ENCODE results near the gene DPY19L3. TPM values are rescaled to one million over a fixed set of nuclear protein-coding genes. Genes with fewer than 3 reads are reported as not detected.

DPY19L3 gene
- total RNA-seq, 2 donors from 2014 or later = 53.0 to 66.5 TPM

DNA sequence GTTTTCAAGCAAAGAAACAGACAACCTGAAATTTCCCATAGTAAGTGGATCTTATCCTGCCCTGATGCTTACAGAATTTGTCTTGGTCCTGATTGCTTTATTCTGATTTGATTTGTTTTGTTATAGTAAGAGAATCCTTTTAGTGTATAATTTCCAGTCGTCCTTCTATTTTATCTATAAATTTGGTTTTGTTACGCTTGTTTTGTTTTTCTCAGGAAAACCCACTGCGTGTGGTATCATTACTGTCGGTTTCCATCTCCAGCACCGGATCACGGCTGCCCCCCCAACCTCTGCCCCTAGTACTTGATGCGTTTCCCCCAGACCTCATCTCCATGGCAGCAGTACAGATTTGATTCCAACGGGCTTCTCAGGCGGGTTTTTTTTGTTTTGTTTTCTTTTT lies 117.4 kb downstream of the DPY19L3 start:
- Histone ChIP-seq H3K27ac (no peak overlapping the region), H3K4me1 (replicated peaks) (no peaks in the 10 kb centered on the region), H3K4me3 (no peak overlapping the region), H3K9me3 (no peaks in the 10 kb centered on the region), H3K36me3 (no peaks in the 10 kb centered on the region), H3K27me3 (replicated peaks; ENCODE audit: insufficient read depth) (no peaks in the 10 kb centered on the region)
- 80% methylated on average over 9 of the region's 9 CpGs for WGBS
- no peak for DNase-seq (ENCODE audit: low spot score)
- TF ChIP-seq, protein P1, sequence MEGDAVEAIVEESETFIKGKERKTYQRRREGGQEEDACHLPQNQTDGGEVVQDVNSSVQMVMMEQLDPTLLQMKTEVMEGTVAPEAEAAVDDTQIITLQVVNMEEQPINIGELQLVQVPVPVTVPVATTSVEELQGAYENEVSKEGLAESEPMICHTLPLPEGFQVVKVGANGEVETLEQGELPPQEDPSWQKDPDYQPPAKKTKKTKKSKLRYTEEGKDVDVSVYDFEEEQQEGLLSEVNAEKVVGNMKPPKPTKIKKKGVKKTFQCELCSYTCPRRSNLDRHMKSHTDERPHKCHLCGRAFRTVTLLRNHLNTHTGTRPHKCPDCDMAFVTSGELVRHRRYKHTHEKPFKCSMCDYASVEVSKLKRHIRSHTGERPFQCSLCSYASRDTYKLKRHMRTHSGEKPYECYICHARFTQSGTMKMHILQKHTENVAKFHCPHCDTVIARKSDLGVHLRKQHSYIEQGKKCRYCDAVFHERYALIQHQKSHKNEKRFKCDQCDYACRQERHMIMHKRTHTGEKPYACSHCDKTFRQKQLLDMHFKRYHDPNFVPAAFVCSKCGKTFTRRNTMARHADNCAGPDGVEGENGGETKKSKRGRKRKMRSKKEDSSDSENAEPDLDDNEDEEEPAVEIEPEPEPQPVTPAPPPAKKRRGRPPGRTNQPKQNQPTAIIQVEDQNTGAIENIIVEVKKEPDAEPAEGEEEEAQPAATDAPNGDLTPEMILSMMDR (IDR thresholded peaks at IDR 0.05) = no peak
- TF ChIP-seq POLR2A (IDR thresholded peaks at IDR 0.05) (no peak), POLR2AphosphoS5 (IDR thresholded peaks at IDR 0.05) (no peak)
- intact Hi-C loops (cut with DNase I) = no loop called here

DNA sequence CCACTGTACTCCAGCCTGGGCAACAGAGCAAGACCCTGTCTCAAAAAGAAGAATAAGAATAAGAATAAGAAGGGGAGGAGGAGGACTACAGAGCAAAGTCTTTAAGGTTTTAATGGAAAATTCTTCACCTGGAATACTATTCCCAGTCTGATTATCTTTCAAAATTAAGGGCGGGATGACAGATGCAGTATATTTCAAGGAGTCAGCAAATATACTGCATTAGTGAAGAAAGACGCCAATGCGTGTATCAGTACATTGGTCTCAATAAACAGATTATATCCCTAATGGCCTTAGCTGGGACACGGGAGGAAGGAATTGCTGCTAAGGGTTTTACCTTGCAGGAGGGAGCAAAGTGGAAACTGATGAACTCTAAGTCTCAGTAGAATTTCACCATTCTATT lies 121.3 kb downstream of the DPY19L3 start:
- Histone ChIP-seq H3K27me3 (replicated peaks; ENCODE audit: insufficient read depth) (no peaks in the 10 kb centered on the region), H3K4me3 (no peak overlapping the region), H3K4me1 (replicated peaks) (no peaks in the 10 kb centered on the region), H3K36me3 (no peaks in the 10 kb centered on the region), H3K27ac (no peak overlapping the region), H3K9me3 (no peaks in the 10 kb centered on the region)
- WGBS = 94% methylated on average over 4 of the region's 4 CpGs
- intact Hi-C loops (cut with DNase I) = no loop called here
- no peak for TF ChIP-seq POLR2A (IDR thresholded peaks at IDR 0.05)
- no peak for TF ChIP-seq POLR2AphosphoS5 (IDR thresholded peaks at IDR 0.05)
- TF ChIP-seq, protein P1 (IDR thresholded peaks at IDR 0.05) = no peak
- DNase-seq (ENCODE audit: low spot score) = no peak

DNA sequence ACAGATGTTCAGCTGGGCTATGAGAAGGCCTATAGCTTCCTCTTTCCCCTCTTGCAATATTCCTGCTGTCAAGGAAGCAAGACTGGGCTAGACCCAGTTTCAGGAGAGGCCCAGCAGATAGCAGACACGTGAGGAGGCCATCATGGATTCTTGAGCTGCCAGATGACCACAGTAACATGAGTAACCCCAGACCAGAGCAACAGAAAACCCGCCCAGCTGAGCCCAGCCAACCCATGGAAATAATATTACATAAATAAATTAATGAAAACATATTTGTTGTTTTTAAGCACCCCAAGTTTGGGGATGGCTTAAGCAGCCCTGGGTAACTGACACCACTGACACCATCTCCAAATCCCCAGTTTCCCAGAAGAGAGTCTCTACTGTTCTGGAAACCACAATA lies 125.2 kb downstream of the DPY19L3 start:
- TF ChIP-seq POLR2AphosphoS5 (IDR thresholded peaks at IDR 0.05) (no peak), POLR2A (IDR thresholded peaks at IDR 0.05) (no peak)
- TF ChIP-seq, protein P1 (IDR thresholded peaks at IDR 0.05) = no peak
- no peaks in the 10 kb centered on the region for H3K9me3 ChIP-seq
- no peaks in the 10 kb centered on the region for H3K4me1 ChIP-seq (replicated peaks)
- no peak overlapping the region for H3K27ac ChIP-seq
- 65% methylated on average over 2 of the region's 2 CpGs for WGBS
- no peaks in the 10 kb centered on the region for H3K27me3 ChIP-seq (replicated peaks; ENCODE audit: insufficient read depth)
- intact Hi-C loops (cut with DNase I) = no loop called here
- H3K4me3 ChIP-seq = no peak overlapping the region
- no peaks in the 10 kb centered on the region for H3K36me3 ChIP-seq
- no peak for DNase-seq (ENCODE audit: low spot score)

DNA sequence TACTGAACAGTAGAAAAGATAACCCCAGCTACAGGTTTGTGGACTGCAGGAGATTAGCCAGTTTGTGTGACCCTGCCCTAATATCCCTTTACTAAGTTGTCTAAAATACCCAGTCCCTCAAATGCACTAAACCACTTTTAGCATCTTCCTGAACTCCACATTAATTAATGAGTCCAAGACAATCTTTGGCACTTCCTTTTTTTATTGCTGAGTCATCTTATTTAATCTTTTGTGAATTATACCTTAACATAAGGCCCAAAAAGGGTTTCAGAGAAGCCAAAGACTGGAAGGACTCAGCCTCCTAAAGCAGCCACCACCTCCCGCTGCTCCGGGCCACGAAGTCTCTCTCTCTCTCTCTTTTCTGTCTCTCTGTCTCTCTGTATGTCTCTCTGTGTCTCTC lies 126.7 kb downstream of the DPY19L3 start:
- intact Hi-C loops (cut with DNase I) = no loop called here
- Histone ChIP-seq H3K4me3 (no peak overlapping the region), H3K4me1 (replicated peaks) (no peaks in the 10 kb centered on the region), H3K9me3 (no peaks in the 10 kb centered on the region), H3K27me3 (replicated peaks; ENCODE audit: insufficient read depth) (no peaks in the 10 kb centered on the region), H3K27ac (no peak overlapping the region), H3K36me3 (no peaks in the 10 kb centered on the region)
- DNase-seq (ENCODE audit: low spot score) = no peak
- WGBS = 79% methylated on average over 3 of the region's 3 CpGs
- TF ChIP-seq, protein P1 (IDR thresholded peaks at IDR 0.05) = no peak
- TF ChIP-seq POLR2A (IDR thresholded peaks at IDR 0.05) = no peak
- no peak for TF ChIP-seq POLR2AphosphoS5 (IDR thresholded peaks at IDR 0.05)

Other genes with a start within 250 kb of the DPY19L3 start
- 10 to 100 TPM; 19.0 to 37.5 TPM for gene ZNF507, start 60.2 kb upstream of the DPY19L3 start, total RNA-seq
- 100 to 1,000 TPM in 1 of 2 donors, 10 to 100 TPM in 1; 92.8 to 106 TPM for gene PDCD5, start 175.4 kb downstream of the DPY19L3 start, total RNA-seq